HG03159 (cell line): ENCODE results near the gene GPC6.
"Not testable (repeated sequence)": the region's sequence is repeated elsewhere in the genome, so short reads cannot be mapped to it uniquely, and the experiment has no call there.

Experiments
- ATAC-seq: cut with Tn5 transposase; IDR thresholded peaks from one replicate; pipeline ENCODE4 v1.9.1; 2021; ENCODE audit warnings: mild to moderate bottlenecking, moderate library complexity; ENCODE audit not compliant: unreplicated experiment

Gene GPC6

GRCh38 chr13:94178625-94179244, 952.1 kb downstream of the GPC6 start:
- no peak for ATAC-seq

- ATAC-seq: no peak
Measured at GRCh38 chr13:94181461-94182107, 955.0 kb downstream of the GPC6 start.

GRCh38 chr13:94182185-94182761, 955.7 kb downstream of the GPC6 start:
- ATAC-seq: no peak

- no peak for ATAC-seq
Measured at GRCh38 chr13:94186470-94186869, 959.9 kb downstream of the GPC6 start.

GRCh38 chr13:94188201-94188854, 961.7 kb downstream of the GPC6 start:
- ATAC-seq: no peak

- ATAC-seq: no peak
Measured at GRCh38 chr13:94192431-94192975, 965.9 kb downstream of the GPC6 start.

GRCh38 chr13:94195715-94196114, 969.1 kb downstream of the GPC6 start:
- no peak for ATAC-seq

- no peak for ATAC-seq
Measured at GRCh38 chr13:94196413-94196812, 969.8 kb downstream of the GPC6 start.

GRCh38 chr13:94198681-94199080, 972.1 kb downstream of the GPC6 start:
- no peak for ATAC-seq

- ATAC-seq: no peak
Measured at GRCh38 chr13:94199135-94199534, 972.5 kb downstream of the GPC6 start.

GRCh38 chr13:94201022-94201421, 974.4 kb downstream of the GPC6 start:
- ATAC-seq: no peak

GRCh38 chr13:94204163-94204562, 977.6 kb downstream of the GPC6 start:
- ATAC-seq: no peak

GRCh38 chr13:94204946-94205345, 978.3 kb downstream of the GPC6 start:
- no peak for ATAC-seq

GRCh38 chr13:94205896-94206295, 979.3 kb downstream of the GPC6 start:
- no peak for ATAC-seq

GRCh38 chr13:94209117-94209516, 982.5 kb downstream of the GPC6 start:
- no peak for ATAC-seq

- ATAC-seq: not testable (repeated sequence)
Measured at GRCh38 chr13:94209913-94210312, 983.3 kb downstream of the GPC6 start.

- no peak for ATAC-seq
Measured at GRCh38 chr13:94210816-94211215, 984.2 kb downstream of the GPC6 start.

- ATAC-seq: no peak
Measured at GRCh38 chr13:94212196-94212595, 985.6 kb downstream of the GPC6 start.

- no peak for ATAC-seq
Measured at GRCh38 chr13:94214121-94214520, 987.5 kb downstream of the GPC6 start.

- no peak for ATAC-seq
Measured at GRCh38 chr13:94214975-94215374, 988.4 kb downstream of the GPC6 start.

- ATAC-seq: no peak
Measured at GRCh38 chr13:94216476-94216875, 989.9 kb downstream of the GPC6 start.

- no peak for ATAC-seq
Measured at GRCh38 chr13:94217370-94217769, 990.8 kb downstream of the GPC6 start.
